Stimulated activated CD4-positive, alpha-beta T cell treated with anti-CD3 and anti-CD28 coated beads, TNF-alpha, amount 100 ng/mL, for 48 hours (primary cell): ENCODE data around the gene OR5K4.
"Not testable (repeated sequence)": the region's sequence is repeated elsewhere in the genome, so short reads cannot be mapped to it uniquely, and the experiment has no call there.

Experiments
- DNase-seq, 3 donors: peaks; one replicate each; pipeline ENCODE4 v3.0.0-alpha.2; 2020; ENCODE audit warnings: low read depth in 3 of 3

Gene OR5K4

GRCh38 chr3:98371186-98371585 lies 17.5 kb downstream of the OR5K4 start:
- DNase-seq = no peak

- no peak for DNase-seq
Measured at GRCh38 chr3:98371853-98372252, 18.2 kb downstream of the OR5K4 start.

GRCh38 chr3:98372445-98372844 lies 18.8 kb downstream of the OR5K4 start:
- no peak for DNase-seq

GRCh38 chr3:98376631-98377030 lies 23.0 kb downstream of the OR5K4 start:
- DNase-seq = no peak

- no peak for DNase-seq
Measured at GRCh38 chr3:98388147-98388546, 34.5 kb downstream of the OR5K4 start.

- no peak for DNase-seq
Measured at GRCh38 chr3:98390366-98390765, 36.7 kb downstream of the OR5K4 start, which contains the start of gene OR5K3. OR5K3 (plus strand) TSS chr3:98390666; CDS start chr3:98390666, 0 bp downstream.

- no peak for DNase-seq
Measured at GRCh38 chr3:98395101-98395500, 41.4 kb downstream of the OR5K4 start.

- DNase-seq = not testable (repeated sequence)
Measured at GRCh38 chr3:98396482-98396881, 42.8 kb downstream of the OR5K4 start.

- no peak for DNase-seq
Measured at GRCh38 chr3:98398513-98398912, 44.9 kb downstream of the OR5K4 start.

- no peak for DNase-seq
Measured at GRCh38 chr3:98402507-98402906, 48.9 kb downstream of the OR5K4 start.

- no peak for DNase-seq
Measured at GRCh38 chr3:98404010-98404409, 50.4 kb downstream of the OR5K4 start.
